ENCODE measurements around the gene PET100. TPM values are rescaled to one million over a fixed set of nuclear protein-coding genes. Genes with fewer than 3 reads are reported as not detected.

PET100 gene
- total and polyA plus RNA-seq, 10 of the 15 experiments (the other 5 are each of a cell fraction or from before 2014, with no cell fraction given) = 47.0 to 462 (median 126) TPM

DNA sequence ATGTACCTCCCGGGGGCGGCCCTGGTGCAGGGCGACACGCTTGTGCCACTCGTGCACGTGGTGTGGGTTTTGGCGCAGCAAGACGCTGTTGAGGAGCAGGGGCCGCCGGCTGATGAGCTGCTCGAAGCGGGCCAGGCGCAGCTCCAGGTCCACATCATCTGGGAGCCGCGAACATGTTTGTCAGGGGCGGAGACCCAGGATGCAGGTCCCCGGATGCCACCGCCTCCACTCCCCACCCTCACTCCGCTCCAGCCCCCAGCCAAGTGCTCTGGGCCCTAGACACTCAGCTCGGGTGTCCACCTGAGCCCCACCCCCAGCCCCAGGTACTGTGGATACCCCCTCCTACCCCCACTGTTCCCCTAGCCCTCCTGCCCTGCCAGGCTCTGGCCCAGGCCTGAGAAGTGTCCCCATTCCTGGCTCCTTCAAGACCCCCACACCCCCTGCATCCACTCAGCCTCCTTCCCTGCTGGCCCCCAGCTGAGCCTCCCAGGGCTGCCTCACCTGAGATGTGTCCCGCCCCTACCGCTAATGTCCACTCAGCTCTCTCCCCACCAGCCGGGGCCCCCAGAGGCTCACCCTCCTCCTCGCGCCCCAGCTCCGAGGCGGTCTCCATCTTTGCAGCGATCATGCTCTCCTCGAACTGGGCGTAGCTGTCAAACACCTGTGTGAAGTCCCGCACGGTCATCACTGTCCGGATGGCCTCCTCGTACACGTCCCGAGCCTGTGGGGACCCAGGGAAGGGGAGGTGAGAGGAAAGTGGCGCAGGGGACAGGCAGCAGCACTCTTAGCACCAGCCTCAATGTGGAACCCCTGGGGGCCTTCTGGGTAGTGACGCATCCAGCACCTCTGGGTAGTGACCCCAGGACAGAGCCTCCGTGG, 5.6 kb upstream of the PET100 start:
- Histone ChIP-seq H3K4me1 (ENCODE audit: control insufficient read depth, insufficient read depth, low read length) (peaks cover 7% of the 10 kb centered on the region), H3K4me2 (ENCODE audit: control insufficient read depth, insufficient read depth) (no peak overlapping the region), H3K4me3 (no peak overlapping the region), H3K36me3 (ENCODE audit: control insufficient read depth in 2 of 2, insufficient read depth in 2 of 2, low read length in 1 of 2) (peaks cover 7 to 25% of the 10 kb centered on the region in 2 experiments; a peak in 3 of 4 replicates), H3K79me2 (ENCODE audit: control insufficient read depth, insufficient read depth, low read length) (peaks cover 26% of the 10 kb centered on the region), H2AFZ (ENCODE audit: control insufficient read depth, low read depth, low read length) (no peak overlapping the region), H3K9me3 (replicated peaks; ENCODE audit: control insufficient read depth, insufficient read depth, low read length) (no peaks in the 10 kb centered on the region), H3K9ac (ENCODE audit: control insufficient read depth, insufficient read depth, low read length) (no peak overlapping the region), H3K27me3 (replicated peaks in 1 of 2; ENCODE audit: control insufficient read depth in 2 of 2, insufficient read depth in 2 of 2, low read length in 1 of 2) (no peaks in the 10 kb centered on the region), H3K27ac (ENCODE audit: control insufficient read depth, insufficient read depth) (no peak overlapping the region), H4K20me1 (ENCODE audit: control insufficient read depth, insufficient read depth) (no peaks in the 10 kb centered on the region)
- ChIA-PET SMC1A (ENCODE audit: uncharacterized antibody, unreplicated experiment) (no interaction called here), POLR2A (no interaction called here), RAD21 (ENCODE audit: unreplicated experiment) (no interaction called here), CTCF (no interaction called here)
- 96% methylated on average over 39 of the region's 39 CpGs for WGBS (ENCODE audit: insufficient coverage, insufficient replicate concordance, low lambda C conversion rate, missing lambda C conversion rate)
- BruUV-seq (replicated peaks) = no TSS peak
- FAIRE-seq (no peak), DNase-seq (ENCODE audit: low read depth, low spot score) (no peak), ATAC-seq (no peak)
- TF ChIP-seq ZNF207 (IDR thresholded peaks at IDR 0.05; ENCODE audit: borderline replicate concordance) (no peak), POLR2A (IDR thresholded peaks at IDR 0.05; ENCODE audit: low read depth, low read length) (peak; percentile 39; the same call in 1 of the 2 replicates)
- intact Hi-C loops (cut with micrococcal nuclease; ENCODE audit: unreplicated experiment) = no loop called here
- in situ Hi-C loops (cut with MboI) = no loop called here

DNA sequence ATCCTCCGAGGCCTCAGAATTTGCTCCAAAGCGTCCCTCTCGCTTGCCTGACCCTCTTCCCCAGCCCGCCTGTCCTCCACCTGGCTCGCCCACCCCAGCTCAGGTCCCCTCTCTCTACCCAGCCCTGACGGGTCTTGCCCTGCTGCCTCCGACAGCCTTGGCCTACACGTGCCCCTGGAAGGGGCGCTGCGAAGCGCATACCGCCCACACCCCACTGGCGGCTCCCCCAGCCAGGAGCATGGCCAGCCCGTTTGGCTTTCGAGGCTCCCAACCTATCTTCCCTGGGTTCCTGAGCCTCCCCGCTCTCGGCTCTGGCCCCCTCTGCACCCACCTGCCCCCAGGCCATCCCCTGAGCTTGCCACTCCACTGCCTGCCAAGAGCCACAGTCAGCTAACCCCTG, 4.8 kb upstream of the PET100 start:
- WGBS (ENCODE audit: insufficient coverage, insufficient replicate concordance, low lambda C conversion rate, missing lambda C conversion rate) = 91% methylated on average over 17 of the region's 17 CpGs
- peaks cover 7 to 23% of the 10 kb centered on the region in 2 experiments; a peak in 3 of 4 replicates for H3K36me3 ChIP-seq (ENCODE audit: control insufficient read depth in 2 of 2, insufficient read depth in 2 of 2, low read length in 1 of 2)
- ChIA-PET RAD21 (ENCODE audit: unreplicated experiment) (no interaction called here), CTCF (no interaction called here), SMC1A (ENCODE audit: uncharacterized antibody, unreplicated experiment) (no interaction called here), POLR2A (no interaction called here)
- no peak overlapping the region for H3K9ac ChIP-seq (ENCODE audit: control insufficient read depth, insufficient read depth, low read length)
- H3K9me3 ChIP-seq (replicated peaks; ENCODE audit: control insufficient read depth, insufficient read depth, low read length) = no peaks in the 10 kb centered on the region
- H3K4me1 ChIP-seq (ENCODE audit: control insufficient read depth, insufficient read depth, low read length) = peaks cover 7% of the 10 kb centered on the region
- intact Hi-C loops (cut with micrococcal nuclease; ENCODE audit: unreplicated experiment) (no loop called here), in situ Hi-C loops (cut with MboI) (no loop called here)
- no peak overlapping the region for H3K4me2 ChIP-seq (ENCODE audit: control insufficient read depth, insufficient read depth)
- FAIRE-seq (no peak), ATAC-seq (no peak), DNase-seq (ENCODE audit: low read depth, low spot score) (no peak)
- no peak overlapping the region for H3K27ac ChIP-seq (ENCODE audit: control insufficient read depth, insufficient read depth)
- no peaks in the 10 kb centered on the region for H3K27me3 ChIP-seq (replicated peaks in 1 of 2; ENCODE audit: control insufficient read depth in 2 of 2, insufficient read depth in 2 of 2, low read length in 1 of 2)
- no TSS peak for BruUV-seq (replicated peaks)
- no peak overlapping the region for H2AFZ ChIP-seq (ENCODE audit: control insufficient read depth, low read depth, low read length)
- H3K4me3 ChIP-seq = no peak overlapping the region
- H3K79me2 ChIP-seq (ENCODE audit: control insufficient read depth, insufficient read depth, low read length) = peaks cover 32% of the 10 kb centered on the region
- no peaks in the 10 kb centered on the region for H4K20me1 ChIP-seq (ENCODE audit: control insufficient read depth, insufficient read depth)
- TF ChIP-seq RB1 (IDR thresholded peaks at IDR 0.05; ENCODE audit: borderline replicate concordance) = no peak
- TF ChIP-seq HCFC1 (IDR thresholded peaks at IDR 0.05; ENCODE audit: low read length) = no peak
- no peak for TF ChIP-seq HDAC6 (IDR thresholded peaks at IDR 0.05; ENCODE audit: unreplicated experiment)
- no peak; the same call in none of the 2 replicates for TF ChIP-seq POLR2A (IDR thresholded peaks at IDR 0.05; ENCODE audit: low read depth, low read length)
- no peak for TF ChIP-seq NFYA (IDR thresholded peaks at IDR 0.05; ENCODE audit: borderline replicate concordance, low read depth, low read length)
- TF ChIP-seq ZNF592 (IDR thresholded peaks at IDR 0.05) = no peak
- TF ChIP-seq RELA (IDR thresholded peaks at IDR 0.05; ENCODE audit: borderline replicate concordance, partially characterized antibody) = no peak

Data from GM12878 (cell line).